Kidney (tissue), 14 donors: ENCODE measurements around the gene SEC14L5. TPM values are rescaled to one million over a fixed set of nuclear protein-coding genes. Genes with fewer than 3 reads are reported as not detected.

Source experiments
- DNase-seq, 5 donors: peaks; one replicate each; pipeline ENCODE4 v3.0.0-alpha.2; 2013 to 2020
- FAIRE-seq: peaks from 2 replicates; lab custom pipeline; 2012; peaks lifted over from hg19 to GRCh38; lab: Jason Lieb, UNC
- H3K27ac ChIP-seq, 2 donors: one replicate each; pipeline ENCODE4 v1.7.0; 2013; ENCODE audit warnings: low read depth in 2 of 2, low read length in 2 of 2, inconsistent platforms in 1 of 2
- H3K27me3 ChIP-seq: one replicate; pipeline ENCODE4 v1.7.1; 2013; ENCODE audit warnings: low read length, inconsistent platforms; ENCODE audit not compliant: control insufficient read depth, insufficient read depth
- H3K36me3 ChIP-seq, 3 donors: one replicate each; pipeline versions ENCODE4 v1.7.0 to v1.7.1; 2013; ENCODE audit warnings: low read length in 3 of 3, control low read depth in 1 of 3, inconsistent platforms in 1 of 3; ENCODE audit not compliant: insufficient read depth in 3 of 3, control insufficient read depth in 2 of 3
- H3K4me1 ChIP-seq, 3 donors: one replicate each; pipeline versions ENCODE4 v1.7.0 to v1.7.1; 2013; ENCODE audit warnings: low read length in 3 of 3, inconsistent platforms in 1 of 3, low read depth in 1 of 3; ENCODE audit not compliant: control insufficient read depth in 2 of 3, insufficient read depth in 2 of 3
- H3K4me3 ChIP-seq, 3 donors: one replicate each; pipeline versions ENCODE4 v1.7.0 to v1.8.1; 2013; ENCODE audit warnings: low read length in 3 of 3, control low read depth in 1 of 3, inconsistent platforms in 1 of 3
- H3K9ac ChIP-seq, 3 donors: one replicate each; pipeline versions ENCODE4 v1.7.0 to v1.7.1; 2013; ENCODE audit warnings: low read length in 3 of 3, control low read depth in 1 of 3, inconsistent platforms in 1 of 3
- H3K9me3 ChIP-seq, 3 donors: one replicate each; pipeline versions ENCODE4 v1.7.0 to v1.7.1; 2013; ENCODE audit warnings: low read length in 3 of 3, control low read depth in 1 of 3, inconsistent platforms in 1 of 3; ENCODE audit not compliant: control insufficient read depth in 2 of 3, insufficient read depth in 1 of 3
- intact Hi-C: fragments of 100-400 bp; cut with DNase I; formaldehyde crosslinking; loops from one replicate; pipeline ENCODE4 v1.11.1; 2022
- polyA plus RNA-seq: library from polyadenylated mRNA; stranded (reverse); fragments of 350-450 nt; fragmentation: Illumina TruSeq; extraction: RNeasy Lipid Tissue Mini Kit (QIAGEN cat#74804); gene quantifications from one replicate; pipeline ENCODE4 v1.2.3, GENCODE V29; 2014; ENCODE audit warnings: low read depth, low replicate concordance; ENCODE audit not compliant: insufficient read depth
- total RNA-seq: library from RNA; stranded (reverse); fragmentation: NEBNext Ultra II Directional; extraction: Animal tissue kit (Norgen Biotek cat#: 25700); gene quantifications from one replicate; pipeline ENCODE4 v1.2.1, GENCODE V29; 2021
- TF ChIP-seq, protein P1 (sequence below): IDR thresholded peaks from 3 replicates; pipeline ENCODE4 v1.5.1; 2012; ENCODE audit warnings: mild to moderate bottlenecking, moderate library complexity, borderline replicate concordance; ENCODE audit not compliant: insufficient read depth; ENCODE audit errors: extremely low read depth
- donor health status: control.
- donor health status: control.
- donor health status: control.
- donor health status: control.
- donor health status: control.
- donor health status: DM: yes; HTN: yes; CAD: no.
- donor health status: Normal renal cell carcinoma (clear cell type).

The SEC14L5 gene
- total and polyA plus RNA-seq, 2 donors from 2014 or later, result 0.13 to 0.16 TPM

DNA sequence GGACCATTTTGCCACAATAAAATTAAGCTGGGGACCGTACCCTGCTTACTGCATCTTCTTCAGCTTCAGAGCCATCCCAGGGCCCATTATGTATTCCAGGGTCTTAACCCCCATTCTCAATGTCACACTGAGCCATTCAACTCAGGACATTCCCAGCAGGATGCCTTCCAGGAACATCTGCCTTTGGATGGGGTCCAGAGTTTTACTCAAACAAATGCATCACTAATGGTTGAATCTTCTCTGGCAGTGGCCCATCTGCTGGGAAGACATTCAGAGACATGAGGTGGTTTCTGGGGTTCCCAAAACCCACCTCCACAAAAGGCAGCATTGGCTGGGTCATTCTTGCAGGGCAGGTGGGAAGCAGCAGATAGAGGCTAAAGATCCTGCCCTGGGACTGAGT lies 3.4 kb upstream of the SEC14L5 start:
- DNase-seq, result no peak
- intact Hi-C loops, result no loop called here
- no peaks in the 10 kb centered on the region for H3K27me3 ChIP-seq
- no peaks in the 10 kb centered on the region for H3K36me3 ChIP-seq
- H3K4me3 ChIP-seq, result no peak overlapping the region
- H3K27ac ChIP-seq, result no peak overlapping the region
- no peak for FAIRE-seq
- TF ChIP-seq, protein P1, sequence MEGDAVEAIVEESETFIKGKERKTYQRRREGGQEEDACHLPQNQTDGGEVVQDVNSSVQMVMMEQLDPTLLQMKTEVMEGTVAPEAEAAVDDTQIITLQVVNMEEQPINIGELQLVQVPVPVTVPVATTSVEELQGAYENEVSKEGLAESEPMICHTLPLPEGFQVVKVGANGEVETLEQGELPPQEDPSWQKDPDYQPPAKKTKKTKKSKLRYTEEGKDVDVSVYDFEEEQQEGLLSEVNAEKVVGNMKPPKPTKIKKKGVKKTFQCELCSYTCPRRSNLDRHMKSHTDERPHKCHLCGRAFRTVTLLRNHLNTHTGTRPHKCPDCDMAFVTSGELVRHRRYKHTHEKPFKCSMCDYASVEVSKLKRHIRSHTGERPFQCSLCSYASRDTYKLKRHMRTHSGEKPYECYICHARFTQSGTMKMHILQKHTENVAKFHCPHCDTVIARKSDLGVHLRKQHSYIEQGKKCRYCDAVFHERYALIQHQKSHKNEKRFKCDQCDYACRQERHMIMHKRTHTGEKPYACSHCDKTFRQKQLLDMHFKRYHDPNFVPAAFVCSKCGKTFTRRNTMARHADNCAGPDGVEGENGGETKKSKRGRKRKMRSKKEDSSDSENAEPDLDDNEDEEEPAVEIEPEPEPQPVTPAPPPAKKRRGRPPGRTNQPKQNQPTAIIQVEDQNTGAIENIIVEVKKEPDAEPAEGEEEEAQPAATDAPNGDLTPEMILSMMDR, result no peak
- peaks cover 0 to 11% (median 8%) of the 10 kb centered on the region in 3 donors for H3K4me1 ChIP-seq
- H3K9me3 ChIP-seq, result no peaks in the 10 kb centered on the region
- no peak overlapping the region for H3K9ac ChIP-seq

DNA sequence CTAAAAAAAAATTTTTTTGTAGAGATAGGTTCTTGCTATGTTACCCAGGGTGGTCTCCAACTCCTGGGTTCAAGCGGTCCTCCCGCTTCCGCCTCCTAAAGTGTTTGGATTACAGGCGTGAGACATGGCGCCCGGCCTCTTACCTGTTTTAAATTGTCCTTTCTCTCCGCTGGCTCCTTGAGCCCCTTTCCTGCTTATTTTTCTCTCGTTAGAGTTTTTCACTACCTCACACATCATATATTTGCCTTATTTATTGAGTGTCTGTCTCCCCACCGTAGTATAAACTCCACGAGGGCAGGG lies 760 bp upstream of the SEC14L5 start:
- peak overlapping the region; percentile 48 to 66 (median 59) for H3K4me3 ChIP-seq
- no peaks in the 10 kb centered on the region for H3K27me3 ChIP-seq
- no peak overlapping the region for H3K9ac ChIP-seq
- TF ChIP-seq, protein P1, result no peak
- no peak for DNase-seq
- peaks cover 0 to 11% (median 8%) of the 10 kb centered on the region in 3 donors for H3K4me1 ChIP-seq
- H3K36me3 ChIP-seq, result no peaks in the 10 kb centered on the region
- no peaks in the 10 kb centered on the region for H3K9me3 ChIP-seq
- peak overlapping the region; percentile 18 to 34 for H3K27ac ChIP-seq
- intact Hi-C loops, result no loop called here
- no peak for FAIRE-seq

DNA sequence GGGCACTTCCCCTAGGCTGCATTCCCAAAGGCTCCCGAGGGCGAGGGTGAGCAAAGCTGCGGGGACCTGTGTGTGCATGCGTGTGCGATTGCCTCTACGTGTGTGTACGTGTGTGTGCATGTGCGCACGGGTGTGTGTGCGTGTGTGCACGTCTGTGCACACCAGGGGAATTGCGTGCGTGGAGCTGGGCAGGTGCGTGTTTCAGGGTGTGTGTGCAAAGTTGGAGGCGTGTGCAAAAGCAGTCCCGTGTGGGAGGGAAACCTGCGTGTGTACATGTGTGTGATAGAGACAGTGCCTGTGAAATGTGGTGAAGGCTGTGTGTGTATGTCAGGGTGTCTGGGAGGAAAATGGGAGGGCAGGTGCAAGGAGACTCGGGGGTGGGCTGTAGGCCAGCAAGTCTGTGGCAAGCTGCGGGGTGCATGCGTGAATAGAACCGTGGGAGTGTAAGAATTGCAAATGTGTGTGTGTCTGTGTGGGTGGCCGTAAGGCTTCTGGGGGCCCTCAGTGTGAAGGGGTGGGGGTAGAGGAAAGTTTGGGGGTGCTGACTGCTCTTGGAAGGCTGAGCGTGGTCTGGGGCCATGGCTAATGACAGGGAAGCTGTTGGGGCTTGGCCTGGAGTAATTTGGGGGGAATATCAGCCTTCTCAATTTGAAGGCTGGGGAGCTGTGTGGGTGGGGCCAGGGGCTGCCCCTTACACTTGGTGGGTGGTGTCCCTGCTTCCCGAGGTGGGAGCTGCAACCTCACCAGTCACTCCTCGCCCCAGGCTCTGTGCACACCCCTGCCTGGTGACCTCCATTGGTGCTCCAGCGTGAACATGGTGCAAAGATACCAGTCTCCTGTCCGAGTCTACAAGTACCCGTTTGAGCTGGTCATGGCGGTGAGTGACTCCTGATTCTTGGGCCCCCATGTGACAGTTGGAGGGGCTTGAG lies 644 bp downstream of the SEC14L5 start:
- no peaks in the 10 kb centered on the region for H3K27me3 ChIP-seq
- H3K4me1 ChIP-seq, result peaks cover 0 to 11% (median 8%) of the 10 kb centered on the region in 3 donors
- peak overlapping the region in 1 of 3 donors; percentile 40 for H3K9ac ChIP-seq
- H3K36me3 ChIP-seq, result no peaks in the 10 kb centered on the region
- H3K4me3 ChIP-seq, result peak overlapping the region in 2 of 3 donors; percentile 53 to 59
- TF ChIP-seq, protein P1, result no peak
- H3K27ac ChIP-seq, result no peak overlapping the region
- DNase-seq (peak in 1 of 5 donors; percentile 64), FAIRE-seq (no peak)
- intact Hi-C loops, result no loop called here
- H3K9me3 ChIP-seq, result no peaks in the 10 kb centered on the region
